H1 (cell line): ENCODE data around the gene NMNAT3. TPM values are rescaled to one million over a fixed set of nuclear protein-coding genes. Genes with fewer than 3 reads are reported as not detected.

ENCODE experiments used
- CTCF ChIA-PET: fragments of 300-600 bp; sonication (Branson Sonifier 250); formaldehyde crosslinking; loops from one replicate; lab custom pipeline; 2021; ENCODE audit not compliant: partially characterized antibody; lab: Charles Lee
- POLR2A ChIA-PET: fragments of 300-600 bp; sonication (Branson Sonifier 250); formaldehyde crosslinking; loops from one replicate; lab custom pipeline; 2021; ENCODE audit warnings: inconsistent platforms; ENCODE audit not compliant: partially characterized antibody; lab: Charles Lee
- DNase-seq, 2 experiments: peaks; one replicate each; pipeline versions ENCODE4 v3.0.0 to v3.0.0-alpha.2; 2010 to 2022; ENCODE audit warnings: low spot score in 2 of 2, low read depth in 1 of 2, mixed read lengths in 1 of 2
- FAIRE-seq: peaks from 2 replicates; lab custom pipeline; 2011; peaks lifted over from hg19 to GRCh38; lab: Jason Lieb, UNC
- H2AFZ ChIP-seq: 2 replicates; pipeline ENCODE4 v1.8.1; 2012; ENCODE audit warnings: low read length, inconsistent platforms
- H2AK5ac ChIP-seq: 2 replicates; pipeline ENCODE4 v1.6.1; 2013; ENCODE audit warnings: low read depth, low read length
- H2BK120ac ChIP-seq: replicated peaks from 2 replicates; pipeline ENCODE3; 2013; ENCODE audit warnings: low read depth, low read length, inconsistent platforms
- H2BK12ac ChIP-seq: 2 replicates; pipeline ENCODE4 v1.6.1; 2013; ENCODE audit warnings: low read depth, low read length
- H2BK15ac ChIP-seq: 2 replicates; pipeline ENCODE4 v1.6.1; 2013; ENCODE audit warnings: low read length
- H2BK20ac ChIP-seq: 2 replicates; pipeline ENCODE4 v1.6.1; 2013; ENCODE audit warnings: low read length
- H2BK5ac ChIP-seq: 2 replicates; pipeline ENCODE4 v1.6.1; 2013; ENCODE audit warnings: low read depth, low read length
- H3K14ac ChIP-seq: 2 replicates; pipeline ENCODE4 v1.6.1; 2013; ENCODE audit warnings: inconsistent platforms; ENCODE audit not compliant: insufficient read length
- H3K18ac ChIP-seq: 2 replicates; pipeline ENCODE4 v1.6.1; 2013; ENCODE audit warnings: low read length; ENCODE audit errors: extremely low read depth
- H3K23ac ChIP-seq: 2 replicates; pipeline ENCODE4 v1.6.1; 2013; ENCODE audit warnings: inconsistent platforms; ENCODE audit not compliant: insufficient read length
- H3K23me2 ChIP-seq: 2 replicates; pipeline ENCODE4 v1.6.1; 2013; ENCODE audit warnings: low read depth, low read length
- H3K27ac ChIP-seq: 2 replicates; pipeline ENCODE4 v1.6.1; 2011; ENCODE audit warnings: low read depth, low read length, inconsistent platforms
- H3K27me3 ChIP-seq, 4 experiments: replicated peaks in 1 of 4; 1 replicate in 1 of 4; 2 replicates in 3 of 4; pipeline versions ENCODE4 v1.6.1 to v1.8.1; 2011 to 2013; ENCODE audit warnings: low read length in 3 of 4, mild to moderate bottlenecking in 3 of 4, inconsistent platforms in 2 of 4, mixed read lengths in 2 of 4, moderate library complexity in 1 of 4; ENCODE audit not compliant: control insufficient read depth in 3 of 4, insufficient read depth in 3 of 4; ENCODE audit errors: extremely low read depth in 1 of 4
- H3K36me3 ChIP-seq, 4 experiments: 2 replicates each; pipeline versions ENCODE4 v1.6.1 to v1.8.1; 2011 to 2013; ENCODE audit warnings: mild to moderate bottlenecking in 4 of 4, low read length in 3 of 4, moderate library complexity in 2 of 4, control low read depth in 1 of 4, inconsistent platforms in 1 of 4; ENCODE audit not compliant: insufficient read depth in 4 of 4, control insufficient read depth in 2 of 4
- H3K4ac ChIP-seq: replicated peaks from 2 replicates; pipeline ENCODE3; 2013; ENCODE audit warnings: low read length, low read depth, mixed read lengths, inconsistent platforms; ENCODE audit not compliant: insufficient read length
- H3K4me1 ChIP-seq, 4 experiments: replicated peaks in 1 of 4; 1 replicate in 1 of 4; 2 replicates in 3 of 4; pipeline versions ENCODE4 v1.6.1 to v1.8.1; 2011 to 2013; ENCODE audit warnings: low read length in 3 of 4, inconsistent platforms in 2 of 4, mixed read lengths in 1 of 4; ENCODE audit not compliant: insufficient read depth in 4 of 4, control insufficient read depth in 3 of 4
- H3K4me2 ChIP-seq, 2 experiments: 2 replicates each; pipeline versions ENCODE4 v1.6.1 to v1.8.1; 2011 to 2013; ENCODE audit warnings: low read depth in 2 of 2, low read length in 2 of 2, control low read depth in 1 of 2, inconsistent platforms in 1 of 2, mild to moderate bottlenecking in 1 of 2; ENCODE audit not compliant: insufficient read depth in 1 of 2
- H3K4me3 ChIP-seq, 4 experiments: fragments of 200-600, 300-600 bp in 1 of 4; sonication (generic), shearing (Covaris generic), sonication (Bioruptor Twin) in 1 of 4; 2 replicates each; pipeline versions ENCODE4 v1.5.1 to v1.8.1; 2011 to 2016; ENCODE audit warnings: low read length in 4 of 4, low read depth in 3 of 4, control low read depth in 2 of 4, inconsistent platforms in 2 of 4, mild to moderate bottlenecking in 2 of 4, mixed read lengths in 1 of 4, moderate library complexity in 1 of 4; ENCODE audit not compliant: insufficient read depth in 2 of 4; ENCODE audit errors: extremely low read depth in 1 of 4
- H3K56ac ChIP-seq: replicated peaks from 2 replicates; pipeline ENCODE3; 2013; ENCODE audit warnings: low read depth, mild to moderate bottlenecking, mixed read lengths, low read length, inconsistent platforms; ENCODE audit not compliant: insufficient read length
- H3K79me1 ChIP-seq: 2 replicates; pipeline ENCODE4 v1.6.1; 2013; ENCODE audit warnings: low read depth, low read length, control low read depth
- H3K79me2 ChIP-seq, 2 experiments: 2 replicates each; pipeline versions ENCODE4 v1.6.1 to v1.8.1; 2012 to 2013; ENCODE audit warnings: low read length in 2 of 2, mild to moderate bottlenecking in 2 of 2, inconsistent platforms in 1 of 2; ENCODE audit not compliant: insufficient read depth in 2 of 2, control insufficient read depth in 1 of 2
- H3K9ac ChIP-seq, 4 experiments: replicated peaks in 1 of 4; 1 replicate in 1 of 4; 2 replicates in 3 of 4; pipeline versions ENCODE4 v1.6.1 to v1.8.1; 2011 to 2013; ENCODE audit warnings: low read depth in 3 of 4, low read length in 3 of 4, control low read depth in 2 of 4, mild to moderate bottlenecking in 2 of 4, moderate library complexity in 2 of 4, inconsistent platforms in 1 of 4; ENCODE audit errors: extremely low read depth in 1 of 4
- H3K9me3 ChIP-seq, 2 experiments: 2 replicates each; pipeline versions ENCODE4 v1.6.1 to v1.8.1; 2012 to 2013; ENCODE audit warnings: mild to moderate bottlenecking in 2 of 2, moderate library complexity in 2 of 2, control low read depth in 1 of 2, inconsistent platforms in 1 of 2, low read depth in 1 of 2, low read length in 1 of 2, mixed read lengths in 1 of 2; ENCODE audit not compliant: insufficient read depth in 2 of 2
- H4K20me1 ChIP-seq, 2 experiments: replicated peaks in 1 of 2; 2 replicates each; pipeline versions ENCODE3 to v1.8.1; 2011 to 2013; ENCODE audit warnings: inconsistent platforms in 2 of 2, low read length in 2 of 2, mild to moderate bottlenecking in 1 of 2; ENCODE audit not compliant: insufficient read depth in 2 of 2, control insufficient read depth in 1 of 2
- H4K5ac ChIP-seq: 2 replicates; pipeline ENCODE4 v1.6.1; 2013; ENCODE audit warnings: low read length, low read depth, mixed read lengths, inconsistent platforms; ENCODE audit not compliant: insufficient read length
- H4K8ac ChIP-seq: 2 replicates; pipeline ENCODE4 v1.8.0; 2013; ENCODE audit warnings: mild to moderate bottlenecking, moderate library complexity, low read length, inconsistent platforms; ENCODE audit not compliant: insufficient read depth; ENCODE audit errors: extremely low read depth
- H4K91ac ChIP-seq: replicated peaks from 2 replicates; pipeline ENCODE3; 2013; ENCODE audit warnings: low read length, mixed read lengths, inconsistent platforms; ENCODE audit not compliant: insufficient read length
- BRCA1 ChIP-seq: IDR thresholded peaks from 2 replicates; pipeline ENCODE4 v1.6.1; 2012; ENCODE audit warnings: low read depth, low read length, improper control_type of control experiment
- CHD2 ChIP-seq: IDR thresholded peaks from 2 replicates; pipeline ENCODE4 v1.6.1; 2012; ENCODE audit warnings: low read length, improper control_type of control experiment
- EGR1 ChIP-seq: IDR thresholded peaks from 2 replicates; pipeline ENCODE4 v1.6.1; 2011; ENCODE audit warnings: low read depth, low read length, borderline replicate concordance
- KDM1A ChIP-seq: fragments of 200-600, 300-600 bp; sonication (generic); IDR thresholded peaks from 2 replicates; pipeline ENCODE4 v1.7.1; 2016; ENCODE audit warnings: mild to moderate bottlenecking, low read length, borderline replicate concordance
- MAX ChIP-seq: IDR thresholded peaks from 2 replicates; pipeline ENCODE4 v1.6.1; 2012; ENCODE audit warnings: inconsistent platforms
- PHF8 ChIP-seq: fragments of 200-600 bp; sonication (generic); conservative IDR thresholded peaks from 2 replicates; pipeline ENCODE4 v1.7.1; 2012; ENCODE audit warnings: low read depth, mild to moderate bottlenecking, inconsistent platforms, low read length, moderate library complexity
- RAD21 ChIP-seq, 2 experiments: IDR thresholded peaks in 1 of 2; conservative IDR thresholded peaks in 1 of 2; 2 replicates each; pipeline ENCODE4 v1.6.1; 2011; ENCODE audit warnings: low read depth in 2 of 2, low read length in 2 of 2, improper control_type of control experiment in 1 of 2, inconsistent platforms in 1 of 2, mild to moderate bottlenecking in 1 of 2, moderate library complexity in 1 of 2
- RBBP5 ChIP-seq: IDR thresholded peaks from 2 replicates; pipeline ENCODE4 v1.7.1; 2012; ENCODE audit warnings: low read depth, mild to moderate bottlenecking, inconsistent platforms, low read length, moderate library complexity, borderline replicate concordance
- RNF2 ChIP-seq: fragments of 200-900, 300-1000 bp; sonication (generic); IDR thresholded peaks from 2 replicates; pipeline ENCODE4 v1.7.1; 2016; ENCODE audit warnings: borderline replicate concordance, low read depth, mild to moderate bottlenecking, antibody characterized with exemption, low read length; ENCODE audit not compliant: poor library complexity, severe bottlenecking; ENCODE audit errors: missing control alignments
- USF2 ChIP-seq: IDR thresholded peaks from 2 replicates; pipeline ENCODE4 v1.6.1; 2011; ENCODE audit warnings: low read length, improper control_type of control experiment
- ZNF274 ChIP-seq: IDR thresholded peaks from 2 replicates; pipeline ENCODE4 v1.7.0; 2012; ENCODE audit warnings: low read length, borderline replicate concordance; ENCODE audit errors: extremely low read depth
- WGBS, 2 experiments: shearing (Covaris generic) in 1 of 2; methylation state at CpG; one replicate each; pipeline versions ENCODE4 v1.1.6 to v1.1.7; 2013 to 2015; ENCODE audit warnings: low lambda C conversion rate in 2 of 2, mixed read lengths in 2 of 2, inconsistent platforms in 1 of 2, low coverage in 1 of 2, missing lambda C conversion rate in 1 of 2; ENCODE audit not compliant: insufficient replicate concordance in 2 of 2, insufficient coverage in 1 of 2, insufficient read length in 1 of 2; ENCODE audit errors: extremely low coverage in 1 of 2, missing lambda C conversion rate in 1 of 2; 5-methylcytosine and 5-hydroxymethylcytosine counted together
- polyA plus RNA-seq, 7 experiments: library from polyadenylated mRNA; depleted of rRNA in 3 of 7; stranded (reverse) in 5 of 7; unstranded in 2 of 7; fragments of >200 nt in 5 of 7; fragments of 200-250 nt in 2 of 7; gene quantifications; 1 replicate in 5 of 7; 2 replicates in 1 of 7; 4 replicates in 1 of 7; pipeline versions ENCODE4 v1.2.1 to v1.2.3, GENCODE V29; 2011 to 2013; ENCODE audit warnings: missing spikeins in 2 of 7, mixed read lengths in 2 of 7
- total RNA-seq: library from RNA; stranded (reverse); fragmentation: NEBNext Ultra II Directional; extraction: Animal tissue kit (Norgen Biotek cat#: 25700); gene quantifications from 2 replicates; pipeline ENCODE4 v1.2.1, GENCODE V29; 2021

NMNAT3 gene
- total and polyA plus RNA-seq, 2 of the 8 experiments (the other 6 are each of a cell fraction or from before 2014, with no cell fraction given), result 4.2 to 4.3 TPM

- CTCF ChIA-PET, result interaction anchor here (0.8 to 6.4 kb wide), 6 partner anchors 17 to 133 kb away, joined by 3 to 116 read pairs (median 4); no protein-coding TSS in a partner anchor
- H4K8ac ChIP-seq, result no peak overlapping the region
- DNase-seq (no peak), FAIRE-seq (no peak)
- no peaks in the 10 kb centered on the region for H3K9me3 ChIP-seq
- H3K4me3 ChIP-seq, result no peak overlapping the region
- POLR2A ChIA-PET, result interaction anchor here (1.5 kb wide), 2 partner anchors 20 to 37 kb away, joined by 3 to 6 read pairs; partner anchors contain the start of gene RBP1
- H3K18ac ChIP-seq, result no peak overlapping the region
- H2BK12ac ChIP-seq, result no peak overlapping the region
- WGBS, 2 experiments, result 63% methylated on average over 5 of the region's 5 CpGs; no CpG with 5 or more reads in 1 of the 2 experiments
- no peak overlapping the region for H3K4ac ChIP-seq
- no peak overlapping the region for H2BK5ac ChIP-seq
- no peaks in the 10 kb centered on the region for H3K23me2 ChIP-seq
- no peaks in the 10 kb centered on the region for H3K79me2 ChIP-seq
- H4K91ac ChIP-seq, result no peak overlapping the region
- H2BK120ac ChIP-seq, result no peak overlapping the region
- no peak overlapping the region for H3K14ac ChIP-seq
- no peak overlapping the region for H3K27ac ChIP-seq
- no peak overlapping the region for H2AFZ ChIP-seq
- H3K4me1 ChIP-seq, result peaks cover 0 to 3% (median 0%) of the 10 kb centered on the region in 4 experiments; a peak in 1 of 7 replicates
- TF ChIP-seq EGR1 (no peak), RNF2 (no peak), PHF8 (no peak), MAX (no peak), RAD21 (IDR thresholded peaks at IDR 0.05 in 1 of 2, conservative IDR thresholded peaks at IDR 0.05 in 1 of 2; ENCODE audit: low read depth in 2 of 2, low read length in 2 of 2) (no peak), CHD2 (no peak), KDM1A (no peak), BRCA1 (no peak), ZNF274 (no peak), USF2 (no peak), RBBP5 (no peak)
- TF ChIP-seq, all 59 proteins: peak for 0
- Histone ChIP-seq H2BK15ac (no peak overlapping the region), H3K4me2 (no peak overlapping the region), H3K56ac (no peak overlapping the region), H3K9ac (no peak overlapping the region), H4K20me1 (no peaks in the 10 kb centered on the region), H3K23ac (no peak overlapping the region), H3K79me1 (no peaks in the 10 kb centered on the region), H2BK20ac (no peak overlapping the region), H3K27me3 (no peaks in the 10 kb centered on the region), H2AK5ac (no peak overlapping the region), H4K5ac (no peak overlapping the region), H3K36me3 (no peaks in the 10 kb centered on the region)
These were observed 118.2 kb downstream of the NMNAT3 start for GRCh38 chr3:139559541-139559940.
